Measurements from ENCODE around the gene BAG3. TPM values are rescaled to one million over a fixed set of nuclear protein-coding genes. Genes with fewer than 3 reads are reported as not detected.
A peak's percentile ranks its signal among the peaks of the same experiment; 100 is the strongest.

Gene BAG3
- total RNA-seq, 1 experiment from 2014 or later, result 131 TPM

DNA sequence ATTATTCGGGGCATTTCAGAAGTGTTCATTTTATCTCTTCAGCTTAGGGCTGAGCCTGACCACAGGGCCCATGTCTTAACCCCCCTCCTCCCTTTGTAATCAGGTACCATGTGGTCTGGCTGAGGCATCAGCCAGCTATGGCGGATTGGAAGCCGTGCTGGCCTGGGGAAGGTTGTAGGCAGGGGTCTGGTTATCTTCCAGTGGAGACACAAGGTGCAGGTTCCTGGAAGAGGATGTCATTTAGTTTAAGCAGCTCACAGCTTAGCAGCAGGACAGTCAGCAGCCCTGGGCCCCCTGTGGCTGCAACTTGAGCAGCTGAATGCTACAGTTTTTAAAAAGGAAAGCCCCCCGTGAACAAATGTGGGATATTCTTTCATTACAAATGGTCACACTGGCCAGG is 22.1 kb downstream of the BAG3 start:
- H3K36me3 ChIP-seq (ENCODE audit: control insufficient read depth, insufficient read depth, low read length), result peaks cover 21% of the 10 kb centered on the region
- peaks cover 83% of the 10 kb centered on the region for H3K4me1 ChIP-seq (ENCODE audit: control insufficient read depth, insufficient read depth, low read length)
- in situ Hi-C loops (cut with HindIII; ENCODE audit: low pct_unique_long_range_greater_than_20kb, low sequenced_read_pairs), result no loop called here
- no peak overlapping the region for H3K4me3 ChIP-seq (ENCODE audit: low read depth in 2 of 2, low read length in 2 of 2)
- BruUV-seq (replicated peaks), result no TSS peak
- H3K9me3 ChIP-seq (ENCODE audit: control insufficient read depth, insufficient read depth, low read depth, low read length), result no peaks in the 10 kb centered on the region
- peak overlapping the region; percentile 74 for H3K27ac ChIP-seq (ENCODE audit: low read length)
- DNase-seq (ENCODE audit: low read depth, low spot score) (no peak), ATAC-seq (no peak)
- ChIA-PET CTCF (no interaction called here), POLR2A (interaction anchor here (0.9 kb wide), 1 partner anchor 22 kb away, joined by 4 read pairs; the partner anchor contains the start of gene BAG3)
- no peak for TF ChIP-seq POLR2AphosphoS5 (IDR thresholded peaks at IDR 0.05; ENCODE audit: low read depth, low read length)
- TF ChIP-seq, protein P1, sequence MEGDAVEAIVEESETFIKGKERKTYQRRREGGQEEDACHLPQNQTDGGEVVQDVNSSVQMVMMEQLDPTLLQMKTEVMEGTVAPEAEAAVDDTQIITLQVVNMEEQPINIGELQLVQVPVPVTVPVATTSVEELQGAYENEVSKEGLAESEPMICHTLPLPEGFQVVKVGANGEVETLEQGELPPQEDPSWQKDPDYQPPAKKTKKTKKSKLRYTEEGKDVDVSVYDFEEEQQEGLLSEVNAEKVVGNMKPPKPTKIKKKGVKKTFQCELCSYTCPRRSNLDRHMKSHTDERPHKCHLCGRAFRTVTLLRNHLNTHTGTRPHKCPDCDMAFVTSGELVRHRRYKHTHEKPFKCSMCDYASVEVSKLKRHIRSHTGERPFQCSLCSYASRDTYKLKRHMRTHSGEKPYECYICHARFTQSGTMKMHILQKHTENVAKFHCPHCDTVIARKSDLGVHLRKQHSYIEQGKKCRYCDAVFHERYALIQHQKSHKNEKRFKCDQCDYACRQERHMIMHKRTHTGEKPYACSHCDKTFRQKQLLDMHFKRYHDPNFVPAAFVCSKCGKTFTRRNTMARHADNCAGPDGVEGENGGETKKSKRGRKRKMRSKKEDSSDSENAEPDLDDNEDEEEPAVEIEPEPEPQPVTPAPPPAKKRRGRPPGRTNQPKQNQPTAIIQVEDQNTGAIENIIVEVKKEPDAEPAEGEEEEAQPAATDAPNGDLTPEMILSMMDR (IDR thresholded peaks at IDR 0.05), result no peak
- TF ChIP-seq REST (IDR thresholded peaks at IDR 0.05; ENCODE audit: insufficient read depth in 1 of 2, low read depth in 2 of 2, low read length in 1 of 2), result no peak
- no peak for TF ChIP-seq SIN3A (IDR thresholded peaks at IDR 0.05; ENCODE audit: borderline replicate concordance, insufficient read depth, low read depth, low read length)
- TF ChIP-seq TCF7L2 (IDR thresholded peaks at IDR 0.05; ENCODE audit: low read depth, low read length), result no peak
- no peaks in the 10 kb centered on the region for H3K27me3 ChIP-seq (ENCODE audit: control insufficient read depth, insufficient read depth, low read length)
- intact Hi-C loops (cut with micrococcal nuclease; ENCODE audit: unreplicated experiment), result no loop called here

- no peak for DNase-seq (ENCODE audit: low read depth, low spot score)
- intact Hi-C loops (cut with micrococcal nuclease; ENCODE audit: unreplicated experiment) (no loop called here), in situ Hi-C loops (cut with HindIII; ENCODE audit: low pct_unique_long_range_greater_than_20kb, low sequenced_read_pairs) (no loop called here)
- BruUV-seq (replicated peaks), result no TSS peak
- TF ChIP-seq, protein P1 (IDR thresholded peaks at IDR 0.05), result no peak
- TF ChIP-seq REST (IDR thresholded peaks at IDR 0.05; ENCODE audit: insufficient read depth in 1 of 2, low read depth in 2 of 2, low read length in 1 of 2) (no peak), POLR2AphosphoS5 (IDR thresholded peaks at IDR 0.05; ENCODE audit: low read depth, low read length) (no peak), SIN3A (IDR thresholded peaks at IDR 0.05; ENCODE audit: borderline replicate concordance, insufficient read depth, low read depth, low read length) (no peak), TCF7L2 (IDR thresholded peaks at IDR 0.05; ENCODE audit: low read depth, low read length) (no peak)
- Histone ChIP-seq H3K9me3 (ENCODE audit: control insufficient read depth, insufficient read depth, low read depth, low read length) (no peaks in the 10 kb centered on the region), H3K36me3 (ENCODE audit: control insufficient read depth, insufficient read depth, low read length) (peaks cover 19% of the 10 kb centered on the region), H3K27ac (ENCODE audit: low read length) (peak overlapping the region; percentile 74), H3K27me3 (ENCODE audit: control insufficient read depth, insufficient read depth, low read length) (no peaks in the 10 kb centered on the region), H3K4me3 (ENCODE audit: low read depth in 2 of 2, low read length in 2 of 2) (no peak overlapping the region), H3K4me1 (ENCODE audit: control insufficient read depth, insufficient read depth, low read length) (peaks cover 83% of the 10 kb centered on the region)
- ATAC-seq, result peak; percentile 55
- ChIA-PET CTCF (interaction anchor here (1.1 kb wide), 1 partner anchor 67 kb away, joined by 3 read pairs; no protein-coding TSS in a partner anchor), POLR2A (interaction anchor here (0.5 to 0.9 kb wide), 2 partner anchors 25 to 121 kb away, joined by 4 read pairs; partner anchors contain the start of gene BAG3)
Measured at GRCh38 chr10:119675483-119676170, 24.4 kb downstream of the BAG3 start.

Measured in Panc1 (cell line).